Lower lobe of right lung (tissue), 2 donors: ENCODE results near the gene SELP. TPM values are rescaled to one million over a fixed set of nuclear protein-coding genes. Genes with fewer than 3 reads are reported as not detected.

ENCODE experiments used
- ATAC-seq, 2 donors: fragments of 200-7000 bp; cut with Tn5 transposase; one replicate each; pipeline ENCODE4 v1.9.1; 2020 to 2022; ENCODE audit warnings: mild to moderate bottlenecking in 2 of 2, moderate library complexity in 2 of 2
- DNase-seq: peaks from one replicate; pipeline ENCODE4 v3.0.0-alpha.2; 2020
- H3K27ac ChIP-seq: fragments of 200-600 bp; one replicate; pipeline ENCODE4 v1.8.0; 2022
- H3K27me3 ChIP-seq: fragments of 200-600 bp; one replicate; pipeline ENCODE4 v1.8.0; 2022; ENCODE audit warnings: low read depth
- H3K36me3 ChIP-seq: fragments of 200-600 bp; one replicate; pipeline ENCODE4 v1.8.0; 2022; ENCODE audit warnings: mild to moderate bottlenecking
- H3K4me1 ChIP-seq: fragments of 200-600 bp; one replicate; pipeline ENCODE4 v1.8.0; 2022
- H3K4me3 ChIP-seq: fragments of 200-600 bp; one replicate; pipeline ENCODE4 v1.8.0; 2022; ENCODE audit warnings: mild to moderate bottlenecking
- H3K9me3 ChIP-seq: fragments of 200-600 bp; one replicate; pipeline ENCODE4 v1.8.0; 2022
- CTCF ChIP-seq: fragments of 200-600 bp; IDR thresholded peaks from one replicate; pipeline ENCODE4 v1.8.0; 2022; ENCODE audit warnings: antibody characterized with exemption, mild to moderate bottlenecking
- intact Hi-C: fragments of 100-400 bp; cut with DNase I; formaldehyde crosslinking; loops from one replicate; pipeline ENCODE4 v1.11.0; 2022
- total RNA-seq: library from RNA; stranded (reverse); fragmentation: NEBNext Ultra II Directional; extraction: Animal tissue kit (Norgen Biotek cat#: 25700); gene quantifications from one replicate; pipeline ENCODE4 v1.2.1, GENCODE V29; 2021
- donor health status: DM: no; HTN: yes; CAD: no; lungs with severe emphysema.

Gene SELP
- total RNA-seq, 1 donor from 2014 or later: 21.4 TPM

GRCh38 chr1:169594391-169594790 lies 35.5 kb downstream of the SELP start:
- Histone ChIP-seq H3K9me3 (no peaks in the 10 kb centered on the region), H3K4me1 (no peaks in the 10 kb centered on the region), H3K27ac (no peak overlapping the region), H3K27me3 (no peaks in the 10 kb centered on the region), H3K36me3 (no peaks in the 10 kb centered on the region), H3K4me3 (no peak overlapping the region)
- TF ChIP-seq CTCF: no peak
- ATAC-seq: no peak
- intact Hi-C loops: no loop called here
- no peak for DNase-seq

GRCh38 chr1:169590932-169591331 lies 39.0 kb downstream of the SELP start:
- Histone ChIP-seq H3K4me3 (no peak overlapping the region), H3K36me3 (no peaks in the 10 kb centered on the region)

GRCh38 chr1:169588785-169589485 lies 41.0 kb downstream of the SELP start:
- H3K27me3 ChIP-seq: no peaks in the 10 kb centered on the region
- DNase-seq (no peak), ATAC-seq (no peak)
- intact Hi-C loops: no loop called here
- peaks cover 14% of the 10 kb centered on the region for H3K4me1 ChIP-seq
- no peak overlapping the region for H3K4me3 ChIP-seq
- no peak overlapping the region for H3K27ac ChIP-seq
- H3K36me3 ChIP-seq: no peaks in the 10 kb centered on the region
- no peak for TF ChIP-seq CTCF
- no peaks in the 10 kb centered on the region for H3K9me3 ChIP-seq

More at GRCh38 chr1:169590932-169591331, 39.0 kb downstream of the SELP start:
- H3K9me3 ChIP-seq: no peaks in the 10 kb centered on the region
- H3K4me1 ChIP-seq: peaks cover 9% of the 10 kb centered on the region
- H3K27ac ChIP-seq: no peak overlapping the region
- no peak for TF ChIP-seq CTCF
- H3K27me3 ChIP-seq: no peaks in the 10 kb centered on the region
- intact Hi-C loops: no loop called here
- DNase-seq (no peak), ATAC-seq (no peak)

- DNase-seq (no peak), ATAC-seq (no peak)
- TF ChIP-seq CTCF: no peak
- Histone ChIP-seq H3K9me3 (no peaks in the 10 kb centered on the region), H3K27ac (no peak overlapping the region), H3K27me3 (no peaks in the 10 kb centered on the region), H3K36me3 (no peaks in the 10 kb centered on the region), H3K4me1 (peaks cover 14% of the 10 kb centered on the region), H3K4me3 (no peak overlapping the region)
- intact Hi-C loops: no loop called here
Measured at GRCh38 chr1:169588112-169588511, 41.8 kb downstream of the SELP start.

GRCh38 chr1:169586395-169587255 lies 43.3 kb downstream of the SELP start, which contains the start of gene F5:
Gene F5 (minus strand): TSS chr1:169586481. CDS start chr1:169586386, 95 bp downstream.
- H3K36me3 ChIP-seq: no peaks in the 10 kb centered on the region
- H3K9me3 ChIP-seq: no peaks in the 10 kb centered on the region
- DNase-seq (peak; percentile 86), ATAC-seq (peak; percentile 95 to 96)
- no peaks in the 10 kb centered on the region for H3K27me3 ChIP-seq
- peak within 1 kb of the TSS; percentile 34 for H3K4me3 ChIP-seq
- intact Hi-C loops: no loop called here
- H3K4me1 ChIP-seq: peaks cover 14% of the 10 kb centered on the region
- TF ChIP-seq CTCF: peak; percentile 61
- H3K27ac ChIP-seq: no peak within 1 kb of the TSS
